ENCODE measurements around the gene TSKU. TPM values are rescaled to one million over a fixed set of nuclear protein-coding genes. Genes with fewer than 3 reads are reported as not detected.

The TSKU gene
- total RNA-seq, 4 donors from 2014 or later = 10.2 to 23.9 (median 15.8) TPM

- no peak for TF ChIP-seq POLR2A (IDR thresholded peaks at IDR 0.05)
- TF ChIP-seq CTCF (IDR thresholded peaks at IDR 0.05 in 4 of 5, conservative IDR thresholded peaks at IDR 0.05 in 1 of 5) = no peak
- no peak overlapping the region for H3K27ac ChIP-seq
- in situ Hi-C loops (cut with MboI; ENCODE audit: low sequenced_read_pairs in 4 of 4) = no loop called here
- DNase-seq = no peak
- intact Hi-C loops (cut with DNase I; ENCODE audit: low total_unique reads) = no loop called here
- H3K9me3 ChIP-seq = no peaks in the 10 kb centered on the region
- no peaks in the 10 kb centered on the region for H3K27me3 ChIP-seq
- no peak for ATAC-seq
- H3K4me3 ChIP-seq = no peak overlapping the region
- H3K4me1 ChIP-seq = no peaks in the 10 kb centered on the region
- no peaks in the 10 kb centered on the region for H3K36me3 ChIP-seq
These were observed 26.8 kb upstream of the TSKU start for GRCh38 chr11:76756341-76756741.

DNA sequence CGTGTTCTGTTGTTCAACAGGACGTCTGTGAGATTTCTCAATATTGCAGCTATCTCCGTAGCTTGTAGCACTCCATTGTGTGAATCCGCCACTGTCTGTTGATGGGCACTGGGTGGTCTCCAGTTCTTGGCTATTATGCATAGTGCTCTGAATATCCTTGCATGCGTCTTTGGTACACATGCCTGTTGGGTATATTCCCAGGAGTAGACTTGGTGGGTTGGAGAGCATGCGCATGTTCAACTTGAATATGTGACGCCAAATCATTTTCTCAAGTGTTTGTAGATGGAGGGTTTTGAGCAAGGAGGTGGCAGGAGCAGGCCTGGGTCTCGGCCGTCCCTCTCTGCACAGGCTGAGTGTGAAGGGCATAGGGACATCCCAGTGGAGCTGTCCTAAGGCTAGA lies 24.8 kb upstream of the TSKU start:
- Histone ChIP-seq H3K27me3 (no peaks in the 10 kb centered on the region), H3K9me3 (no peaks in the 10 kb centered on the region), H3K27ac (no peak overlapping the region), H3K4me3 (no peak overlapping the region), H3K4me1 (peaks cover 0 to 2% of the 10 kb centered on the region in 2 donors), H3K36me3 (no peaks in the 10 kb centered on the region)
- ATAC-seq = no peak
- intact Hi-C loops (cut with DNase I; ENCODE audit: low total_unique reads) (no loop called here), in situ Hi-C loops (cut with MboI; ENCODE audit: low sequenced_read_pairs in 4 of 4) (no loop called here)
- DNase-seq = no peak
- no peak for TF ChIP-seq POLR2A (IDR thresholded peaks at IDR 0.05)
- no peak for TF ChIP-seq CTCF (IDR thresholded peaks at IDR 0.05 in 4 of 5, conservative IDR thresholded peaks at IDR 0.05 in 1 of 5)

DNA sequence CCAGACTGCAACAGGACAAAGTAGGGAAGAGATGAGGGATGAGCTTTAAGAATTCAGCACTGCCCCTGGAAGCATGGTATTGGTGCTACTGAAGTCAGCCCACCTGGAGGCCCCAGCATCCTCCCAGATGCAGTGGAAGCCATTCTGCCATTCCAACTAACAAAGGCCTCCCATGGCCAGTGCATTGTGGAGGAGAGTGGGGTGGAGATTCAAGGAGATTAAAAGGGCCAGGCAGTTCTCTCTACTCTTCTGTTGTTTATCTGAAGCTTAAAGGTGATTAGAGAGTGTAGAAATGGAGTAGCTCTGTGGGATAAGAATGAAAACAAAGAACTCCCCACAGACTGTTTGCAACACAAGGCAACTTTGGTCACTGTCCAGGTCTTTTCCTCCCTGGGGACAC lies 24.1 kb upstream of the TSKU start:
- Histone ChIP-seq H3K4me1 (peaks cover 0 to 9% of the 10 kb centered on the region in 2 donors), H3K36me3 (no peaks in the 10 kb centered on the region), H3K4me3 (no peak overlapping the region), H3K27me3 (no peaks in the 10 kb centered on the region), H3K27ac (no peak overlapping the region), H3K9me3 (no peaks in the 10 kb centered on the region)
- intact Hi-C loops (cut with DNase I; ENCODE audit: low total_unique reads) (no loop called here), in situ Hi-C loops (cut with MboI; ENCODE audit: low sequenced_read_pairs in 4 of 4) (no loop called here)
- no peak for ATAC-seq
- no peak for DNase-seq
- no peak for TF ChIP-seq CTCF (IDR thresholded peaks at IDR 0.05 in 4 of 5, conservative IDR thresholded peaks at IDR 0.05 in 1 of 5)
- TF ChIP-seq POLR2A (IDR thresholded peaks at IDR 0.05) = no peak

DNA sequence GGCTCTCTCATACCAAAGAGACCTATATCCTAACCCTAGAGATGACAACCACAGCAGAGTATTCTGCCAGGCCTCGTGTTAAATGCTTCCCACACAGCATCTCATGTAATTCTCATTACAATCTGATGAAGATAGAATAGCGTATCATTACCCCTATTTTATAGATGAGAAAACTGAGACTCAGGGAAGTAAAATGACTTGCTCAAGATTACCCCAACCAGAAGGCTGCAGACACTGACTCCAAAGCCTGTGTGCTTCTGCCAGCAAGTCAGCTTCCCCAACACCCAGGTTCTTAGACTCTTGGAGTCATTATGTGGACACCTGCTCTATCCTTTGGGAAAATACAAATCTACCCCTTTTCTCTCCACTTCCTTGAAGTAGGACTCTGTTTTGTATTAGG lies 23.6 kb upstream of the TSKU start:
- Histone ChIP-seq H3K4me1 (peaks cover 0 to 9% of the 10 kb centered on the region in 2 donors), H3K9me3 (no peaks in the 10 kb centered on the region), H3K4me3 (no peak overlapping the region), H3K27ac (no peak overlapping the region), H3K36me3 (no peaks in the 10 kb centered on the region), H3K27me3 (no peaks in the 10 kb centered on the region)
- DNase-seq (no peak), ATAC-seq (no peak)
- intact Hi-C loops (cut with DNase I; ENCODE audit: low total_unique reads) = no loop called here
- in situ Hi-C loops (cut with MboI; ENCODE audit: low sequenced_read_pairs in 4 of 4) = no loop called here
- no peak for TF ChIP-seq CTCF (IDR thresholded peaks at IDR 0.05 in 4 of 5, conservative IDR thresholded peaks at IDR 0.05 in 1 of 5)
- TF ChIP-seq POLR2A (IDR thresholded peaks at IDR 0.05) = no peak

GRCh38 chr11:76760236-76760635 lies 22.9 kb upstream of the TSKU start:
- ATAC-seq (no peak), DNase-seq (no peak)
- Histone ChIP-seq H3K4me1 (peaks cover 0 to 9% of the 10 kb centered on the region in 2 donors), H3K36me3 (no peaks in the 10 kb centered on the region), H3K27me3 (no peaks in the 10 kb centered on the region), H3K9me3 (no peaks in the 10 kb centered on the region), H3K27ac (no peak overlapping the region), H3K4me3 (no peak overlapping the region)
- in situ Hi-C loops (cut with MboI; ENCODE audit: low sequenced_read_pairs in 4 of 4) = no loop called here
- intact Hi-C loops (cut with DNase I; ENCODE audit: low total_unique reads) = no loop called here
- TF ChIP-seq CTCF (IDR thresholded peaks at IDR 0.05 in 4 of 5, conservative IDR thresholded peaks at IDR 0.05 in 1 of 5) = no peak
- TF ChIP-seq POLR2A (IDR thresholded peaks at IDR 0.05) = no peak
